ENCODE results near the gene TFE3. TPM values are rescaled to one million over a fixed set of nuclear protein-coding genes. Genes with fewer than 3 reads are reported as not detected.
A peak's percentile ranks its signal among the peaks of the same experiment; 100 is the strongest.

Gene TFE3, protein sequence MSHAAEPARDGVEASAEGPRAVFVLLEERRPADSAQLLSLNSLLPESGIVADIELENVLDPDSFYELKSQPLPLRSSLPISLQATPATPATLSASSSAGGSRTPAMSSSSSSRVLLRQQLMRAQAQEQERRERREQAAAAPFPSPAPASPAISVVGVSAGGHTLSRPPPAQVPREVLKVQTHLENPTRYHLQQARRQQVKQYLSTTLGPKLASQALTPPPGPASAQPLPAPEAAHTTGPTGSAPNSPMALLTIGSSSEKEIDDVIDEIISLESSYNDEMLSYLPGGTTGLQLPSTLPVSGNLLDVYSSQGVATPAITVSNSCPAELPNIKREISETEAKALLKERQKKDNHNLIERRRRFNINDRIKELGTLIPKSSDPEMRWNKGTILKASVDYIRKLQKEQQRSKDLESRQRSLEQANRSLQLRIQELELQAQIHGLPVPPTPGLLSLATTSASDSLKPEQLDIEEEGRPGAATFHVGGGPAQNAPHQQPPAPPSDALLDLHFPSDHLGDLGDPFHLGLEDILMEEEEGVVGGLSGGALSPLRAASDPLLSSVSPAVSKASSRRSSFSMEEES
- total RNA-seq = 34.4 and 37.0 TPM in 2 replicates

DNA sequence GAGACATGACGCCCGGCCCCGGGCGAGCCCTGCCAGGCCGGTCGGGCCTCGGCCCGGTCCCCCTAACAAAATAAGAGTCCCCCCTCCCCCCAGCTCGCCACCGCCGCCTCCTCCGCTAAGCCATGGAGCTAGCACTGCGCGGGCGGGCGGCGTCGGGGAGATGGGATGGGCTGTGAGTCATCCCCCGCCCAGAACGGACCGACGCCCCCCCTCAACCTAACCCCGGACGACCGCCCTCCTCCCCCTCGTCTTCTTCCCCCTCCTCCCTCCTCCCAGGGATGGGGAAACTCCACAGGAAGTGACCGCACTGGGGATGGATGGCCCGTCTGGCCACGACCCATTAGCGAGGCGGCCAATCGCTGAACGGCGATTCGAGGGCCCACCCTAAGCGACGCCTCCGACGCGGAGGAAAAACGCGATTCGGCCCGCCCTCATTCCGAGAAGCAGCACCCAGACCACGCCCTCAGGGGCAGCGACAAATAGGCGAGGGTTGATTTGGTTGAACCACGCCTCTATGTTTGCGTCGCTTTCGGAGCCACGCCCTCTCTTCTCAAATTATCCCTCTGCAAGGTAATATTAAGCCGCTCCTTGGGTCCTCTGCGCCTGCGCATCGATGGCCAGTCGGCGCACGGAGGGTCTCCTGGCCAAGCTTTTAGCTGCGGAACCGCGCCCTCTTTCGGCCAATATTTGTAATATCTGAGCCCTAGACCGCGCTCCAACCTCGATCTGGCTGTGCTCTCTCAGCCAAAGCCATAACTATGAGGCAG is at the start of gene TFE3:
TFE3 (minus strand) TSS at position 138 of the 767 bp plus-strand sequence; CDS start at position 7, 131 bp downstream.
- H3K4me3 Mint-ChIP-seq = peak within 1 kb of the TSS; percentile 96

DNA sequence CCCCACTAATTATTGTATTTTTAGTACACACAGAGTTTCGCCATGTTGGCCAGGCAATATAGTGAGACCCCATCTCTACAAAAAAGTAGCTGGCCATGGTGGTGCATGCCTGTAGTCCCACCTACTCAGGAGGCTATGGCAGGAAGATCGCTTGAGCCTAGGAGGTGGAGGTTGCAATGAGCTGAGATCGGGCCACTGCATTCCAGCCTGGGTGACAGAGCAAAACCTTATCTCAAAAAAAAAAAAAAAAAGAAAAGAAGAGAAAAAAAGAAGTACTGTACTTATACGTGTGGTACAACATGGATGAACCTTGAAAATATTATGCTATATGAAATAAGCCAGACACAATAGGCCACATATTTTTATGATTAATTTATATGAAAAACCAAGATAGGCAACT is 46.4 kb upstream of the TFE3 start:
- no peaks in the 10 kb centered on the region for H3K36me3 Mint-ChIP-seq (ENCODE audit: low read depth)
- no peaks in the 10 kb centered on the region for H3K9me3 Mint-ChIP-seq
- intact Hi-C loops (cut with micrococcal nuclease) = no loop called here
- DNase-seq (ENCODE audit: low spot score) = no peak
- no peaks in the 10 kb centered on the region for H3K4me1 Mint-ChIP-seq (ENCODE audit: low read depth)
- H3K27me3 Mint-ChIP-seq (ENCODE audit: insufficient read depth) = no peaks in the 10 kb centered on the region
- no peak overlapping the region for H3K4me3 Mint-ChIP-seq
- no peak overlapping the region for H3K27ac Mint-ChIP-seq

More for the DNA sequence above, at the start of gene TFE3:
- Mint-ChIP-seq H3K27me3 (ENCODE audit: insufficient read depth) (no peaks in the 10 kb centered on the region), H3K4me1 (ENCODE audit: low read depth) (peaks cover 39% of the 10 kb centered on the region), H3K36me3 (ENCODE audit: low read depth) (peaks cover 17% of the 10 kb centered on the region), H3K27ac (peak within 1 kb of the TSS; percentile 95), H3K9me3 (no peaks in the 10 kb centered on the region)
- peak; percentile 94 for DNase-seq (ENCODE audit: low spot score)
- intact Hi-C loops (cut with micrococcal nuclease) = loop anchor here (1.0 to 5.0 kb wide), 15 partner anchors 10 to 504 kb away; partner anchors contain the start of genes GPKOW, GRIPAP1, PIM2 and PPP1R3F

DNA sequence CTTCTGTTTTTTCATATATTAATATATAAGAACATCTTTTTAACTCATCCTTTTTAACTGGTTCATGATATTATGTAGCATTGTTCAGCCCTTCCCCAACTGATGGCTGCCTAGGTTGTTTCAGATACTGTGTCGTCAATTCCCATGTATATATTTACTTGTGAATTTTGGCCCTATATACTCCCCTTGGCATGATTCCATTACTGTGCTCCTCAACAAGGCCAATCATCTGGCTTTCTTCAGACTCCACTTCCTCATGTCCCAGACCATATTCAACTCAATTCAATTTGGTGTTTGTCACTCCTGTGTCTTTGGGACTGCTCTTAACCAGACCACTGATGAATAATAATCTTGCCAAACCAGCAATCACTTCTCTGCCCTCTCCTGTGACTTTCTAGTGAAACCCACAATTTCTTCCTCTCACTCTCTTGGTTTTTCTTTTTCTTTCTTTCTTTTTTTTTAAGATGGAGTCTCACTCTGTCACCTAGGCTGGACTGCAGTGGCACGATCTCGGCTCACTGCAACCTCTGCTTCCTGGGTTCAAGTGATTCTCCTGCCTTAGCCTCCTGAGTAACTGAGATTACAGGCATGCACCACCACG is 39.2 kb upstream of the TFE3 start:
- DNase-seq (ENCODE audit: low spot score) = no peak
- Mint-ChIP-seq H3K4me3 (peak overlapping the region; percentile 37), H3K4me1 (ENCODE audit: low read depth) (peaks cover 12% of the 10 kb centered on the region), H3K27me3 (ENCODE audit: insufficient read depth) (no peaks in the 10 kb centered on the region), H3K27ac (no peak overlapping the region), H3K9me3 (no peaks in the 10 kb centered on the region), H3K36me3 (ENCODE audit: low read depth) (peaks cover 2% of the 10 kb centered on the region)
- intact Hi-C loops (cut with micrococcal nuclease) = no loop called here

DNA sequence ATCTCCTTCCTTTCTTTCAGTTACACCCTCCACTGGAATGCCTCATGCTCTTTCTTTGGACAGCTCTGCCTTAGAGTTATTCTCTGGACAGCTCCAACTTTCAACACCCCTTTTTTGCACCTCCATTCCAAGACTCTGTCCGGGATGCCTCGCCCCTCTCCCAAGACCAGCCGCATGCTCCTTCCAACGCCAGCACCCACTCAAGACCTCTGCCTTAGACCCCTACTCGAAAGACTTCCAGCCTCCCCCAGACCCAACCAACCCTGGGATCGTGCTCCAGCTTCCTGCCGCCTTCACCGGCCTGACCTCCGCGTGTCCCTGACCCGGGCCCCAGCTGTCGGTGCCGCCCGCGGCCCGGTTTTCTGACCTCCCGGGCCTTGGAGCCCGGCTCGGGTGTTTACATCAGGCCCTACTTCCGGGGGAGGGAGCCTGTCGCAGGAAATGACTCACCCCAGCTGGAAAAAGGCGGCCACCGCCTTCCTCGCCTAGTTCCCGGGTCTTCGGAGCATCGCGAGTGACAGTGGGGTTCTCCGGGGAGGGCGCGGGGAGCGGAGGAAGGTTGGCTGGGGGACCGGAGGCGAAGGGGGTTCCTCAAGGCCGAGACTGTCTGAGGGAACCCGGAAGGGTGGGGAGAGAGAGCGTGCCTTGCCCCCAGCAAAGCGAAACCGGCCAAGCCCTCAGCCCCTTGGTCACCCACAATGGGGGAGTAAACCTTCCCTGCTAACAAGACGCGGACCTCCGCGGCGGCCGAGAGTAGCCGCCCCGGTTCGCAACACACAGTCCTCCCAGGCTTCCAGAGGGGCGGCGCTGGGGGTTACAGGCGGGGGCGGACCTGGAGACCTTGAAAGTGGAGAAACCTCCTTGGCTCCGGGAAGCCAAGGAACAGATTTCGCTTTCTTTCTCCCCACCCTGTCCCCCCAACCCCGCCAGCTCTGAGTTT is 36.6 kb upstream of the TFE3 start, which contains the start of gene WDR45:
WDR45 (minus strand) TSS at position 399 of the 940 bp plus-strand sequence. CDS start 1,792 bp downstream, outside the sequence.
- Mint-ChIP-seq H3K27ac (peak within 1 kb of the TSS; percentile 93), H3K36me3 (ENCODE audit: low read depth) (peaks cover 6% of the 10 kb centered on the region), H3K4me1 (ENCODE audit: low read depth) (peaks cover 12% of the 10 kb centered on the region), H3K4me3 (peak within 1 kb of the TSS; percentile 99), H3K9me3 (no peaks in the 10 kb centered on the region), H3K27me3 (ENCODE audit: insufficient read depth) (no peaks in the 10 kb centered on the region)
- DNase-seq (ENCODE audit: low spot score) = peak; percentile 68
- intact Hi-C loops (cut with micrococcal nuclease) = loop anchor here (1.0 to 2.0 kb wide), 3 partner anchors 22 to 43 kb away; partner anchors contain the start of genes GPKOW and TFE3

DNA sequence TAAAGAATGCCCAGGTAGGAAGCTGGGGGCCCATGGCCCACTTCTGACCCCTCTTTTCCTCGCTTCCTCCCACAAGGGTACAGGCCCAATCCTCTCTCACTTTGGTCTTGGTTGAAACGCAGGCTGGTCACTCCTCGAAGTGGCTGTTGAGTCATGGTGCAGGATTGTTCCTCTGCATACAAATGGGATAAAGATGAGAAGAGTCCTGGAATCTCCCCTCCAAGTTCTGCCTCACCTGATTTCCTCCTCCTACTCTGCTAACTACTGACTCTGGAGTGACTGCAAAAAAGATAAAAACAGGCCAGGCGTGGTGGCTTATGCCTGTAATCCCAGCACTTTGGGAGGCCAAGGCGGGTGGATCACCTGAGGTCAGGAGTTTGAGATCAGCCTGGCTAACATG is 34.8 kb upstream of the TFE3 start:
- H3K9me3 Mint-ChIP-seq = no peaks in the 10 kb centered on the region
- peaks cover 16% of the 10 kb centered on the region for H3K4me1 Mint-ChIP-seq (ENCODE audit: low read depth)
- peaks cover 16% of the 10 kb centered on the region for H3K36me3 Mint-ChIP-seq (ENCODE audit: low read depth)
- no peaks in the 10 kb centered on the region for H3K27me3 Mint-ChIP-seq (ENCODE audit: insufficient read depth)
- no peak for DNase-seq (ENCODE audit: low spot score)
- no peak overlapping the region for H3K27ac Mint-ChIP-seq
- intact Hi-C loops (cut with micrococcal nuclease) = loop anchor here (2.0 kb wide), 2 partner anchors 35 to 45 kb away; partner anchors contain the start of genes GPKOW and TFE3
- H3K4me3 Mint-ChIP-seq = no peak overlapping the region

DNA sequence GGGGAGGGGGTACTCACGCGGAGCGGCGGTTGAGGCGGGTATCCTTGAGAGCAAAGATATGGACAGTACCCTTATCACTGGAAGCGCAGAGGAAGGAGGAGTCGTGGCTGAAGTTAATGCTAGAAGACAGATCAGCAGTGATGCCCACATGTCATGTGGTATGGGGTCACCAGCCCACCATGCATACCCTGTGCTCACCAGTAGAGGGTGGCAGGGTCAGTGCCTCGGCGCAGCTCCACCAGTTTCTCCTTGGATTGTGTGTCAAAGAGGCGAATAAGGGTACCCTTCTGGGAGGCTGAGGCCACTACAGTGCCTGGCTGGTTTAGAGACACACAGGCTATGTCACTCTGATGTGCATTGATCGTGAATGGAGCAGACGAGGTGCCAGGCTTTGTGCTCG is 32.2 kb upstream of the TFE3 start:
- Mint-ChIP-seq H3K27ac (no peak overlapping the region), H3K4me1 (ENCODE audit: low read depth) (peaks cover 18% of the 10 kb centered on the region), H3K36me3 (ENCODE audit: low read depth) (peaks cover 25% of the 10 kb centered on the region), H3K27me3 (ENCODE audit: insufficient read depth) (no peaks in the 10 kb centered on the region), H3K4me3 (no peak overlapping the region), H3K9me3 (no peaks in the 10 kb centered on the region)
- intact Hi-C loops (cut with micrococcal nuclease) = no loop called here
- no peak for DNase-seq (ENCODE audit: low spot score)

DNA sequence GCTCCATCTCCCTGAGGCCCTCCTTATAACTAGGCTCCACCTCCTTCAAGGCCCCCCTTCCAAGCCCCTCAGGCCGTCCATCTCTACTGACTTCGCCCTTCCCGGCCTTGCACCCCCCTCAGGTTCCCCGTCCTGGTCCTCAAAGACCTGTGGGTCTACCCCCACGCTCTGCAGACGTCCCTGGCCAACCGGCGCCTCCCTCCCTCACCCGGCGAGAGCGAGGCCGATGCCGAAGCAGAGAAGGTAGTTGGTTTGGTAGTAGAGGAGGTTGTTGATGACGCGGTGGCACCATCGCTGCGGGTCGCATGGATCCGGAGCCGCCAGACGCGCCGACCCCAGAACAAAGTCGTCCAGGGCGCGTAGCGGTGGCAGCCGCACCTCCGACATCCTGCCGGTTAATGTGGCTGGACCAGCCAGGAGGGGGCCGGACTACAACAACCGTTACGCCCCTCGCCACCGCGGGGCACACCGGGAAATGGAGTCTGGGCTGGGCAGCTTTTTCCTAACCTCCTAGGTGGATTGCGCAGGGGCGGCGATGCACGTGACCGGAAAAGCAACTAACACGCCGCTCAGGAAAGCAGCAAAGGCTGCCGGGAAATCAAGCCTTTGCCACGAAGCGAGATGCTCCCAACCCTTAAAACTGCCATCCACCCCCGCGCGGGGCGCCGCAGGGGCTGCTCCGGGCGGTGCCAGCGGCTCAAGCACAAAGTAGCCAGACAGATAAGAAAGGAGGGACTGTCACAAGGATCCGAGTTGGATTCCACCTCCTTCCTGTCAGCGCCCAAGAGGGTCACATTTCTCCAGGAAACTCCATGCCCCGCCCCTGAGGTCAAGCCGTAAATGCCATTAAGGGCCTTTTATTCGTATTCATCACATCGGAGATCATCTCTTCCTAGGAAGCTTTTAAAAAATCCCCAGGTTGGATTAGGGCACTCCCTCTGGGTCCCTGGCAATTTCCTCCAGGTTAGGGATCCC is 30.7 kb upstream of the TFE3 start, which contains the start of gene PRAF2:
PRAF2 (minus strand) TSS at position 402 of the 975 bp plus-strand sequence; CDS start at position 387, 15 bp downstream.
- DNase-seq (ENCODE audit: low spot score) = peak; percentile 84
- Mint-ChIP-seq H3K27me3 (ENCODE audit: insufficient read depth) (no peaks in the 10 kb centered on the region), H3K4me3 (peak within 1 kb of the TSS; percentile 84), H3K36me3 (ENCODE audit: low read depth) (peaks cover 27% of the 10 kb centered on the region), H3K9me3 (no peaks in the 10 kb centered on the region), H3K4me1 (ENCODE audit: low read depth) (peaks cover 12% of the 10 kb centered on the region), H3K27ac (peak within 1 kb of the TSS; percentile 74)
- intact Hi-C loops (cut with micrococcal nuclease) = loop anchor here (1.0 to 5.0 kb wide), 5 partner anchors 27 to 597 kb away; partner anchors contain the start of genes FTSJ1, GRIPAP1 and TFE3

DNA sequence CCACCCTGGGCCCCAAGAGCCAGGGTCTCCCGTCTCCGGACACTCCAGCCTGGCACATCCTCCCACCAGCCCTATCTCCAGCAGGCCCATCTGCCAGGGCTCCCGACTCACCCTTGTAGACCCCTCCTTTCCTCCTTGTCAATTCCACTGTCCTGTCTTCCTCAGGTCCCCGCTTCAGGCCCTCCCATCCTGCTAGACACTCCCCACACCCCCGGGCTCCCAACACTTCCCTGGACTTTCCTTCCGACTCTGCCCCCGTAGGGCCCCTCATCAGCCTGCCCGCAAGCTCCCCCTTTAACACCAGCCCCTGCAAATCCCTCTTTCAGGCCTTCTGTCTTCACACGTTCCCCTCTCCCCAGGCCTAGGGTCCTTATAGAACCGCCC is 29.5 kb upstream of the TFE3 start:
- no peak for DNase-seq (ENCODE audit: low spot score)
- Mint-ChIP-seq H3K4me3 (peak overlapping the region; percentile 84), H3K36me3 (ENCODE audit: low read depth) (peaks cover 25% of the 10 kb centered on the region), H3K27ac (peak overlapping the region; percentile 74), H3K9me3 (no peaks in the 10 kb centered on the region), H3K27me3 (ENCODE audit: insufficient read depth) (no peaks in the 10 kb centered on the region), H3K4me1 (ENCODE audit: low read depth) (peaks cover 6% of the 10 kb centered on the region)
- intact Hi-C loops (cut with micrococcal nuclease) = loop anchor here (5.0 kb wide), 1 partner anchor 595 kb away; the partner anchor contains the start of gene FTSJ1

DNA sequence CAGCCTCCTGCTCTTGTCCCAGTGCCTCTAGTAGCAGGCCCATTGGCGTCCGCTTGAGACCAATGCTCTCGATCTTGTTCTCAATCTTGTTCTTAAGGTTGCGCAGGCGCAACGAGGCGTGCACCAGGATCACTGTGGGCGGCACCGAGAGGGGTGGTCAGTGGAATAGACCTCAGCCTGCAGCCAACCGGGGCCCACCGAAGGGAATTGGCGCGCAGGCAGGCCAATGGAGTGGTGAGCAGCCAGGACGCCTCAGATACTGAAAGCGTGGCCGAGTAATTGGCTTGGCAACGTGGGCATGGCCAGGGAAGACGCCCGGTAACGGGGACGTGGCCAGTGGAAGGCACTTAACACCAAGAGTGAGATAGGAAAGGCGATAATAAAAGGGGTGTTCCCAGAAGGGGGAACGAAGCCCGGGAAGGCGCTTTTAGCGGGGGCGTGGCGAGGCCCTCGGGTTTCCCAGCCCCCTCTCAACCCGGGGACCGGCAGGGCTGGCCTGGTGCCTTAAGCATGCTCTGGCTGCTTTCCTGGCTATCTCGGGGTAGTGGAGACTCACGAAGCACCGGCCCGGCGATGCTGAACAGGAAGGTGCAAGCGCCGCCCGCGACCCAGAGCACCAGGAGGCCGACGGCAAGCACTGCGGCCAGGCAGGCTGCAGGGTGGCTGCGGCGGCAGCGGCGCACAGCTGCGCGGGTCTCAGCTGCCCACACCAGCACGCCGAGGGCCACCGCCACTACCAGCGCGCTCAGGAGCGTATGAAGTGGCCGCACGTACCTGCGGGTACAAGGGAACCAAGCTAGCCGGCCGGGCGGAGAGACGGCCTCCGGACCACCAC is 28.9 kb upstream of the TFE3 start:
- Mint-ChIP-seq H3K27me3 (ENCODE audit: insufficient read depth) (no peaks in the 10 kb centered on the region), H3K36me3 (ENCODE audit: low read depth) (peaks cover 25% of the 10 kb centered on the region), H3K9me3 (no peaks in the 10 kb centered on the region), H3K4me1 (ENCODE audit: low read depth) (peaks cover 6% of the 10 kb centered on the region), H3K27ac (no peak overlapping the region), H3K4me3 (peak overlapping the region; percentile 84)
- no peak for DNase-seq (ENCODE audit: low spot score)
- intact Hi-C loops (cut with micrococcal nuclease) = loop anchor here (5.0 kb wide), 1 partner anchor 595 kb away; the partner anchor contains the start of gene FTSJ1

DNA sequence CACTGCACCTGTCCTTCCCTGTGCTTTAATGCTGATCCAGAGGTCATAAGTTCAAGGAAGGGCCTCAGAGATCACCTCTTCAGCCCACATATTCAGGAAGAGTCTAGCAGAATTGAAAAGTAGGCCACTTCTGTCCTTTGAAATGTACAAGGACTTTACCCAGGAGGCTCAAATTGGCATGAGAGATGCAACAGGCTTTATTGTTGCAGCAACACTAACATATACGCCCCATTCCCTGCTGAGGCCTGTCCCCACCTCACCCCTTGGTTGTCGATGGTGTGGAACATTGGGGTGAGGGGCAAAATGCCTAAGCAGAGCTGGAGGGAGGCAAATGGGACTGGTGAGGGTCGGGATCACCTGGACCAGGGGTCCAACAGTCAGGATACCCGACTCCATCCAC is 27.8 kb upstream of the TFE3 start:
- H3K36me3 Mint-ChIP-seq (ENCODE audit: low read depth) = peaks cover 25% of the 10 kb centered on the region
- H3K27me3 Mint-ChIP-seq (ENCODE audit: insufficient read depth) = no peaks in the 10 kb centered on the region
- intact Hi-C loops (cut with micrococcal nuclease) = loop anchor here (5.0 kb wide), 1 partner anchor 594 kb away; the partner anchor contains the start of gene FTSJ1
- H3K4me3 Mint-ChIP-seq = no peak overlapping the region
- no peaks in the 10 kb centered on the region for H3K9me3 Mint-ChIP-seq
- H3K4me1 Mint-ChIP-seq (ENCODE audit: low read depth) = peaks cover 6% of the 10 kb centered on the region
- H3K27ac Mint-ChIP-seq = no peak overlapping the region
- no peak for DNase-seq (ENCODE audit: low spot score)

Data from activated T-helper 1 cell treated with anti-CD3 and anti-CD28 coated beads, Interleukin-12 subunit alpha, Interleukin-12 subunit beta, Interleukin-2, Interleukin-4 antibody, amounts not matched to agents 30 ng/mL and 10 ng/mL and 1 ng/mL, durations not matched to agents 14 hours and 24 hours and 36 hours (primary cell).